ENCODE results near the gene OSBPL6. TPM values are rescaled to one million over a fixed set of nuclear protein-coding genes. Genes with fewer than 3 reads are reported as not detected.

The OSBPL6 gene
- total RNA-seq, 1 donor from 2014 or later: 14.0 TPM

DNA sequence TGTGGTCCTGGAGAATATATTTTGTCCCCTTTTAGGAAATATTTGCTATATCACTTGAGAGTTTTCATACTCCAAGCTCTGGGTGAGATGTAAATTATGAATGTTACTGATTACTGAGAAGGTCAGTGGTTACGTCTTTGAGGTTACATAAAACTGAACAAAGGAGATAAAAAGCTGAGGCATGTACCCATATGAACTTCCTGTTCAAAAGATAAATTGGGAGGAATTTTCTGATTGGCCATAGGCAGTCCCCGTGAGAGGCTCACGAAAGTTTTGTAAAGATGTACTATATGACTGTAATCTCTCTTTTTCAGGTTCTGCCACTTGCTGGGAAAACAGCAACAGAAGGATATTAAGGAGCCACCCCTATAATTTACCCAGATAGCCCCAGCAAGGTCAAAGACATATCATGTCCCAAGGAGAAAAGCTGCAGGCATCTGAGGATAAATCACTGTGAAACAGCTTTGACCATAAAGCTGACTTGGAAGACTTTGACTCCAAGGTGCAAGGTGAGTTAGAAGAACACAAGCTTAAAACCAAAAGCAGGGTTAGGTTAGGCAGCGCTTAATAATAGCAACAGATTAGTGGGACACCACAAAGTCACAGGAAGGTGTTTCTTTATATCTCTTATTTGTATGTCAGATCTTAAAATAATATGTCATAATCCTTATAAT is 90.4 kb downstream of the OSBPL6 start:
- H3K4me1 ChIP-seq: peaks cover 6% of the 10 kb centered on the region
- TF ChIP-seq, protein P1, sequence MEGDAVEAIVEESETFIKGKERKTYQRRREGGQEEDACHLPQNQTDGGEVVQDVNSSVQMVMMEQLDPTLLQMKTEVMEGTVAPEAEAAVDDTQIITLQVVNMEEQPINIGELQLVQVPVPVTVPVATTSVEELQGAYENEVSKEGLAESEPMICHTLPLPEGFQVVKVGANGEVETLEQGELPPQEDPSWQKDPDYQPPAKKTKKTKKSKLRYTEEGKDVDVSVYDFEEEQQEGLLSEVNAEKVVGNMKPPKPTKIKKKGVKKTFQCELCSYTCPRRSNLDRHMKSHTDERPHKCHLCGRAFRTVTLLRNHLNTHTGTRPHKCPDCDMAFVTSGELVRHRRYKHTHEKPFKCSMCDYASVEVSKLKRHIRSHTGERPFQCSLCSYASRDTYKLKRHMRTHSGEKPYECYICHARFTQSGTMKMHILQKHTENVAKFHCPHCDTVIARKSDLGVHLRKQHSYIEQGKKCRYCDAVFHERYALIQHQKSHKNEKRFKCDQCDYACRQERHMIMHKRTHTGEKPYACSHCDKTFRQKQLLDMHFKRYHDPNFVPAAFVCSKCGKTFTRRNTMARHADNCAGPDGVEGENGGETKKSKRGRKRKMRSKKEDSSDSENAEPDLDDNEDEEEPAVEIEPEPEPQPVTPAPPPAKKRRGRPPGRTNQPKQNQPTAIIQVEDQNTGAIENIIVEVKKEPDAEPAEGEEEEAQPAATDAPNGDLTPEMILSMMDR (IDR thresholded peaks at IDR 0.05): no peak
- TF ChIP-seq EZH2phosphoT487 (IDR thresholded peaks at IDR 0.05): no peak
- TF ChIP-seq EZH2 (IDR thresholded peaks at IDR 0.05): no peak
- no peak overlapping the region for H2AFZ ChIP-seq (replicated peaks)
- no peak overlapping the region for H3K27ac ChIP-seq
- no peaks in the 10 kb centered on the region for H3K79me2 ChIP-seq (ENCODE audit: low read depth)
- no peaks in the 10 kb centered on the region for H4K20me1 ChIP-seq (ENCODE audit: low read depth)
- H3K9ac ChIP-seq: no peak overlapping the region
- H3K27ac Mint-ChIP-seq: no peak overlapping the region
- no peak overlapping the region for H3K4me3 ChIP-seq
- H3K27me3 ChIP-seq: no peaks in the 10 kb centered on the region
- H3K9me3 ChIP-seq (ENCODE audit: low read depth): no peaks in the 10 kb centered on the region
- H3F3A ChIP-seq (ENCODE audit: low read depth): peaks cover under 1% of the 10 kb centered on the region
- no peak overlapping the region for H3K4me2 ChIP-seq
- DNase-seq (ENCODE audit: low spot score): no peak
- no peaks in the 10 kb centered on the region for H3K27me3 Mint-ChIP-seq (ENCODE audit: insufficient read depth, low read depth)
- H3K4me3 Mint-ChIP-seq: no peak overlapping the region
- H3K4me1 Mint-ChIP-seq: no peaks in the 10 kb centered on the region
- no peaks in the 10 kb centered on the region for H3K36me3 ChIP-seq
- H3K36me3 Mint-ChIP-seq: peaks cover 7% of the 10 kb centered on the region
- H3K9me3 Mint-ChIP-seq: peaks cover 2% of the 10 kb centered on the region

DNA sequence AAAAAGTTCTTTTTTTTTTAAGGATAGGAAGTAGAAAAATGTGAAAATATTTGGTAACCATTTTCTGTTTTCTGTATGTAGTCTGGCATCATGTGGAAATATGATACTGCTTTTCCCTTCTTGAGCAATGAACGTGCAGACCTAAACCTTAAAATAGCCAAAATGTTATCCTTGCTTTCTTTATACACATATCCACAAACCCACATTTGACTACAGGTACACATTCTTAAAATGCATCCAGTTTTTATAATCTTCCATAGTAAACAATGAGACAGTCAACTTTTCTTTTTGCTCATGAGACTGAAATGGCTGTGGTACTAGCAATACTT is 90.9 kb downstream of the OSBPL6 start:
- no peak for DNase-seq (ENCODE audit: low spot score)
- no peaks in the 10 kb centered on the region for H3K4me1 Mint-ChIP-seq
- no peaks in the 10 kb centered on the region for H3K27me3 Mint-ChIP-seq (ENCODE audit: insufficient read depth, low read depth)
- Histone ChIP-seq H3K79me2 (ENCODE audit: low read depth) (no peaks in the 10 kb centered on the region), H3K9ac (no peak overlapping the region), H3K27ac (no peak overlapping the region), H3K4me1 (peaks cover 6% of the 10 kb centered on the region), H3F3A (ENCODE audit: low read depth) (no peaks in the 10 kb centered on the region), H3K36me3 (no peaks in the 10 kb centered on the region), H3K4me3 (no peak overlapping the region), H3K4me2 (no peak overlapping the region), H2AFZ (replicated peaks) (no peak overlapping the region), H3K9me3 (ENCODE audit: low read depth) (no peaks in the 10 kb centered on the region), H4K20me1 (ENCODE audit: low read depth) (no peaks in the 10 kb centered on the region), H3K27me3 (no peaks in the 10 kb centered on the region)
- peaks cover 9% of the 10 kb centered on the region for H3K36me3 Mint-ChIP-seq
- H3K27ac Mint-ChIP-seq: no peak overlapping the region
- TF ChIP-seq, protein P1 (IDR thresholded peaks at IDR 0.05): no peak
- H3K9me3 Mint-ChIP-seq: peaks cover 2% of the 10 kb centered on the region
- H3K4me3 Mint-ChIP-seq: no peak overlapping the region

DNA sequence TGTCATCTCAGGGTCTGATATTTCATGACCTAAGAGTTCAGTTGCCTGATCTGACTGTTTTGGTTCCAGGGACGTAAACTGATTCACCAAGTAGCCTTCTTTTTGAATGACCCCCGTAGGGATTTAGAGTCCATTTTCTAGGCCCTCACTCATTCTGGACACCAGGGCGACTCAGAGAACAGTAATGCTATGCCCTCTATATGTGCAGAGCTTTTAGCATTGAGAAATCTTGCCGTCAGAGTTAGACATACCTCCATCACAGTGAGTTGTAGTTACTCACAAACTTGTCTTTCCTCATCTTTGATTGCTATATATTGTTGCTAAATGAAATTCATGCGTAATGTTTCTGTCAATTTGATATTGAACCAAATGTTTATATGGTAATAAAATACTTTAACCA is 92.3 kb downstream of the OSBPL6 start:
- no peaks in the 10 kb centered on the region for H3F3A ChIP-seq (ENCODE audit: low read depth)
- no peak overlapping the region for H2AFZ ChIP-seq (replicated peaks)
- DNase-seq (ENCODE audit: low spot score): no peak
- Mint-ChIP-seq H3K4me1 (no peaks in the 10 kb centered on the region), H3K36me3 (peaks cover 9% of the 10 kb centered on the region), H3K27me3 (ENCODE audit: insufficient read depth, low read depth) (no peaks in the 10 kb centered on the region), H3K9me3 (peaks cover 2% of the 10 kb centered on the region), H3K4me3 (no peak overlapping the region), H3K27ac (no peak overlapping the region)
- H3K9ac ChIP-seq: no peak overlapping the region
- H3K36me3 ChIP-seq: no peaks in the 10 kb centered on the region
- H4K20me1 ChIP-seq (ENCODE audit: low read depth): no peaks in the 10 kb centered on the region
- H3K27ac ChIP-seq: no peak overlapping the region
- no peaks in the 10 kb centered on the region for H3K9me3 ChIP-seq (ENCODE audit: low read depth)
- no peaks in the 10 kb centered on the region for H3K79me2 ChIP-seq (ENCODE audit: low read depth)
- H3K4me3 ChIP-seq: no peak overlapping the region
- peaks cover 6% of the 10 kb centered on the region for H3K4me1 ChIP-seq
- no peaks in the 10 kb centered on the region for H3K27me3 ChIP-seq
- H3K4me2 ChIP-seq: no peak overlapping the region
- TF ChIP-seq EZH2phosphoT487 (IDR thresholded peaks at IDR 0.05) (no peak), EZH2 (IDR thresholded peaks at IDR 0.05) (no peak)
- TF ChIP-seq, protein P1 (IDR thresholded peaks at IDR 0.05): no peak

All from neural progenitor cell (in vitro differentiated cells).